ENCODE measurements around the gene MTPN.

Gene MTPN

DNA sequence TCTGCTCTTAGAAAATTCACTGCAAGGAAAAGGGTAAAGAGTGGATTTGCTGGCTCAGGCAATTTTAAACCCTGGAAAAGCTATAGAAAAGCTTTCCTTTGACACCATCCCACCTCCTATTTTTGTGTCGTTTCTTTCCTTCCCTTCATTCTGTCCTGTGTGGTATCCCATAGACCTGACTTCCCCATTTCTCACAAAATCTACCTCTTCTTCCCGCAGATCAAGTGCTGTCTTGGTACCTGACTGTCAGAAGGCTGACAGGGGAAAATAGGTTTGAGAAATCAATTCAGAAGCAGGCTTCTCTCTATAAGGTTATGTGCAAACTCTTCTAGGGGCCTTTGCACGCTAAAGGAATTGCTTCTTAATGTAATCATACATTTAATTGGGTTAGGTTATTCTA, 98.9 kb downstream of the MTPN start:
- no peak for FAIRE-seq

- FAIRE-seq: no peak
These were observed 99.4 kb downstream of the MTPN start for GRCh38 chr7:135877805-135878204.

All from islet of Langerhans (tissue), 1 donor.